GM19372 (cell line): ENCODE measurements around the gene DDX3X.

Experiments
- ATAC-seq: cut with Tn5 transposase; IDR thresholded peaks from one replicate; pipeline ENCODE4 v1.9.1; 2021; ENCODE audit warnings: mild to moderate bottlenecking, low read depth, moderate library complexity; ENCODE audit not compliant: unreplicated experiment

Gene DDX3X

DNA sequence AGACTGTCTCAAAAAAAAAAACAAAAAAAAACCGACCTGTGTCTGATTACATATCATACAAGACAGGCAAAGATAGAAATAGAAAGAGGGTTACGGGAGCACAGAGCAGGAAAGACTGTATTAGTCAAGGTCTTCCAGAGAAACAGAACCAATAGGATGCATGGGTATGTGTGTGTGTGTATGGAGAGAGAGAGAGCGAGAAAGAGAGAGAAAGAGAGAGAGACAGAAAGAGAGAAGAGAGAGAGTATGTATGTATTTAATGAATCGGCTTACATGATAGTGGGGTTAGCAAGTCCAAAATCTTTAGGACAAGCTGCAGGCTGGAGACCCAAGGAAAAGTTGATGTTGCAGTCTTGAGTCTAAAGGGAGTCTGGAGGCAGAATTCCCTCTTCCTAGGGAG, 7.5 kb upstream of the DDX3X start:
- ATAC-seq: no peak

DNA sequence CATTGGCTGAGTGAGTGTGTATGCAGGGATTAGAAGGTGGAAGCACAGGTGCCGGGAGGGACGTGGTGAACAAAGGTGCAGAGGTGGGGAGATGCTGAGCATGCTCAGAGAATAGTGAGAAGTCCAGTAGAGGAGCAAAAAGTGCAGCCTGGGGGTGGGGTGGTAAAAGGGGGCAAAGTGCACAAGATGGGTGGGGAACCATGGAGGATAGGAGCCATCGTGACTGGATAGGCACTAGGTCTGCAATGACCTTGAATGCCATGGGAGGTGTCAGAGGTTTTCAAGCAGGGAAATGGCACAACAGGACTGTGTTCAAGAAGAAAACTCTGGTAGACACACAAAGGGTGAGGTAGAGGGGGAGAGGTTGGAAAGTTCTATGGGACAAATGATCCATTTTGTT, 6.6 kb upstream of the DDX3X start:
- no peak for ATAC-seq

DNA sequence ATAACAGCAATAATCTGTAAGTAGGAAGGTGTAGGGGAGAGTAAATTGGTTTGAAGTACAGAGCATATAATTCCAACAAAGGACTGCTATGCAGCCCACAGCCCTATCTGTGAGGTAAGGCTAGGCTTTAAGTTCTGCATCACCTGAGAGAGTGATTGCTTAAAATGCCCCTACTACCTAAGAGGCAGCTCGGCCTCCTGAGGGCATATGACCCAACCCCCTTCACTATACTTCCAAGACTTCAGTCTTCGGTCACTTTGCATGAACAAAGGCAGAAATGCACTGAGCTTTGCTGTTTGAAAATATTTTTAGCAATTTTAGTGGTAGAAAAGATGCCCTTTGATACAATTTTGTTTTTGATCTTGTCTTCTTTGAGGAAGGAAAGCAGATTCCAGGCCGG, 4.9 kb upstream of the DDX3X start:
- no peak for ATAC-seq

DNA sequence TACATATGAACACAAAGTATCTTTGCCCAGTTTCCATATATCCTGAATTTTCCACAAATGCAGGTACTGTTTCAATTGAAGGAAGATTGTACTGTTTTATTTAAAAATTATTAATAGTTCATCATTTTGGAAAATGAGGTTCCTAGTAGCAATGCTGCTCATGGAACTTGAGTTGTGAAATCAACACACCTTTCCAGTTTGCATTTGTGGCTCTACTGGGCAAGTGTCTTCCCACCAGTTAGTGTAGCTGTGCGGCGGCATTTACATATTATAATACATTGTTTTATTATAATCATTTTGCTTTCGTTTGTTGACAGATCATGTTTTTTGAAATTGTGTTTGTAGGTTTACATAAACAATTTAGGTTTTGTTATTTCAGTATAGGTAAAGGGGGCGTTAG, 2.0 kb upstream of the DDX3X start:
- no peak for ATAC-seq

DNA sequence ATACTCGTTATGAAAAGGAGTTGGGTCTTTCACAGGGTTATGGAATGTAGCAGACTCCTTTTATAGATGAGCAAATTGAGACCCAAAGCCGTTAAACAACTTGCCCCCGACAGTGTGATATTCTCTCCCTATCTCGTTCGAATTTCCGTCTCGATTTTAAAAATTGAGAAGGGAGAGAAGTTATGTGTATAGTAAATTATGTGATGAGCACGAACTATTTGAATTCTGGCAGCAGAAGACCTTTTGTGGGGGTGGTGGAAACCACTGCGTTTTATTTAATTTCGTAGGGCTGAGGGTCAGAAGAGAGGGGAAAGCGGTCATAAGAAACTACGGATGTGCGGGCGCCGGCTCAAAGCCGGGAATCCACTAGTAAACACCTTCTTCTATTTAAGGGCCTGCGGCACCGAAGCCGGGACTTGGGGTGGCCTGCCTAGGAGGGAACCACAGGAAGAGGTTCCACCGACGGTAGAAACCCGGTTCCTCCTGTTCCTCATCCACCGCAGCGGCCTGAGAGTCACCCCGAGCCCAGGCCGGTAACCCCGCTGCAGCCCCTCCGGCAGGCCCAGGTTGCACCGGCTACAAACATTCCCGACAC, 1.5 kb upstream of the DDX3X start:
- ATAC-seq: no peak

DNA sequence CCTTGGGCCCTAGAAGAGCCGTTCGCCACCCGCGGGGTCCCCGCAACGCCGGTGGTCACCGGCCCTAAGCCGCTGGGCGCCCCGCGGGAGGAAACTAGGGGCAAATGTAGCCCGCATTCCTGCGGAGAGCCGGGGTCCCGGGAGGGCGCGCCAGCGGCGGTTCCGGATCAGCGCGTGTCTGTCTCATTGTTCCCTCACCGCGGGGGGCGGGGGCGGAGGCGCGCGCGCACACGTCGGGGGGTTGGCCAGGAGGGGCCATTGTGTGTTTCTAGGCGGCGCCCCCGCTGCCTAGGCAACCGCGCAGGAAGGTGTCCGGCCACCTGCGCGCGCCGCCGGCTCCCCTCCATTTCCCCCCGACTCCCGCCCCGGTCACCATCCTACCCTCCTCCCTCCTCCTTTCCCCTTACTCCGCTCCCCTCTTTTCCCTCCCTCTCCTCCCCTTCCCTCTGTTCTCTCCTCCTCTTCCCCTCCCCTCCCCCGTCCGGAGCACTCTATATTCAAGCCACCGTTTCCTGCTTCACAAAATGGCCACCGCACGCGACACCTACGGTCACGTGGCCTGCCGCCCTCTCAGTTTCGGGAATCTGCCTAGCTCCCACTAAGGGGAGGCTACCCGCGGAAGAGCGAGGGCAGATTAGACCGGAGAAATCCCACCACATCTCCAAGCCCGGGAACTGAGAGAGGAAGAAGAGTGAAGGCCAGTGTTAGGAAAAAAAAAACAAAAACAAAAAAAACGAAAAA, 789 bp upstream of the DDX3X start:
- no peak for ATAC-seq

DNA sequence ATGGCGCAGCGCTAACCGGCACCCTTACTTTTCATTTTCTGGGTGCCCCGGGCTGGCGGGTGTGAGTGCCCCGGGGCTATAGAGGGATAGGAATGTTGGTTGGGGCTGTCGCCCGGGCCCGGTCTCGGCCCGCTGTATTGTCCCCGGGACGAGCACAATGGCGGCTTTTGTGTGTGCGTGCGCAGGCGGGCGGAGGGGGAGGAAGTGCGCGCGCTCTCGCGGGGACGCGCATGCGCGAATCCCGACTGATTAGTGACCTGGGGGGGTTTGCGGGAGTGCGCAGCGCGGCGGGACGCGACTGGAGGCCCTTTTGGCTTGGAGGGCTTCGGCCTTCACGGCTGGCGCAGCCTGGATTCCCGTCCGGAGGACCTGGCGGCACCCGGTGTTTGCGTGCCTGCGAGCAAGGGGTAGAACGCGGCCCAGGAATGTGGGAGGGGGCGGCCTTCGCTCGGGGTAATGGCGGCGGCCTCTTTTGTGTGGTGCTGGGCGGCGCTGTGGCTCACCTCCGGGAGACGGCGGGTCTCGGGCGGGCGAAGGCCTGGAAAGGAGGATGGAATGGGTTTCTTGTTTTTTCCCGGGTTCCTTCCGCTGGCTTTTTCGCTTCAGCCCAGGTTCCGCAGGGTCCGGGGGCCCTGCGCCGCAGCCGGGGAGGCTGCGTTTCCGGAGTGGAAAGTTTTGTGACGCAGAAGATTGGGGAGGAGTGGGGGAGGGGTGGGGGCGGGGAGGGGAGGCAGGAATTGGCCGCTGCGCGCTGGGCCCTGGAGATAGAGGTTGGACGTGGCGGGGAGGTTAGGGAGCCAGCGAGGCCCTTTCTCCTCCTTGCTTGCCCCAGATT, 618 bp downstream of the DDX3X start:
- peak; percentile 25 for ATAC-seq

DNA sequence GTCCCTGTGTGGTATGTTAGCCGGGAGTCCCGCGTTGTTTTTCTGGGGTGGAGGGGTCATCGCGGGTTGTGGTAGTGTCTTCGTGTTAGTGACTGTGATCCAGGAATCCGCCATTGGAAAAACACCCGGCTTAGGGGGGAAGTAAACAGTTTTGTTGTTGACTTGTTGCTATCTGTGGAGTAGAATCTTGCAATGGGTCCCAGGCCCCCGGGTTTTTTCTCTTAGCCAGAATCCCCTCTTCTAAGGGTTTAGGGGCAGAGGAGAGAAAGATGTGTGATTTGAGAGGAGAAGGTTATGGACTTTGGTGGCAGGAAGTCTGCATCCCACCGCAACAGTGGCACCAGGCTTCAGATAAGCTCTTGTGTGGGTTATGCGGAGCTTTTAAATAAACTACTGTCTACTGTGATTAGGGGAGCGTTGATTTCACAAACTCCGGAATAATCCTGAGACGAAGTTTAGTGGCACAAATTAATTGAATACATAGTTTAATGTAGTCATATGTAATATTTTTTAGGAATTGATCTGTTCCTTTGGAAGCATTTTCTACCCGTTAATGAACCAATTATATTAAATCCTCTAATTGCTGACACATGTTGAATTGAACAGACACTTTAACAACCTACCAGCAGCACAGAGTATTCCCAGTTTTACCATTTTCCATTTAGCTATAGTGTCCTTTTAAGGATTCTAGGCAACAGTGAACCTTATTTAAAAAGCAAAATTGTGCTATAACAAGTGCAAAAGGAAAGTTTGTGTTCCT, 1.4 kb downstream of the DDX3X start:
- ATAC-seq: no peak

DNA sequence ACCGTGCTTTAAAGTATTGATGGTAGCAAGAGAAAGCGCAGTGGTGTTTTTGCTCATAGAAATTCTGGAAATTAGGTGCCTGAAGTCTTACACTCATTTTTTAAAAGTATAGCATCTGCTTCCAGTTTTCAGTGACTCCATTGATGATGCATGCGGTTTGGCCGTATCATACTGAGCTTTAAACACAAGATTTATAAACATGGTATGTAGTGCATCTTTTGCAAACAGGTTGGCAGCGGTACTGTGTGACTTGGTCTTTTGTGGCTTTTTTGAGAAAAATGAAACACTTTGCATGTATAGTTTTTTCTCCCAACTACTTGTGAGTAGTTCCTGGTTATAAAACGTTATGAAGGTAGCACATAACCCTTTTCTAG, 2.0 kb downstream of the DDX3X start:
- ATAC-seq: no peak

DNA sequence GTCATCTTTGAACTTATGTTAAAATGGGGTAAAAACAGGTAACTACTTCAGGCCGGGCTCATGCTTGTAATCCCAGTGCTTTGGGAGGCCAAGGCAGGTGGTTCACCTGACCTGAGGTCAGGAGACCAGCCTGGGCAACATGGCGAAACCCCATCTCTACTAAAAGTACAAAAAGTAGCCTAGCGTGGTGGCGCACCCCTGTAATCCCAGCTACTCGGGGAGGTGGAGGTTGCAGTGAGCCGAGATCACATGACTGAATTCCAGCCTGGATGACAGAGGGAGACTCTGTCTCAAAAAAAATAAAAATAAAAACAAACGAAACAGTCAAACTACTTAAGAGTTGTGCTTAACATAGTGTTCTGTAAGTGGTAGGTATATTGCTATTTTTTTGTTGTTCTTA, 2.5 kb downstream of the DDX3X start:
- ATAC-seq: no peak

DNA sequence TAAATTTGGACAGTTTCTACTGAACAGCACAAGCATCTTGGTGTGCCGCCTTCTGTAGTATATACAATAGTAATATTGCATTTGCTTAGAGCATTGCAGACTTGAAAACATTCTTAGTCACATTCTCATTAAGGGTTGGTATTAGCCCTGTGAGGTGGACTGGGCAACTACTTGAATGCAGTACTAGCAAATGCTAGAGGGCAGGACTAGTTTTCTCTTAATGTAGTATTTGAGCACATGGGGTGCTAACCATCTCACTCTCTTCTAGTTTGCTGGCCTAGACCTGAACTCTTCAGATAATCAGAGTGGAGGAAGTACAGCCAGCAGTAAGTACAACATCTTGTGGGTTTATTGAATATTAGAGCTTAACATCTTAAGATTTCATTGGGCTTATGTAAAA, 3.2 kb downstream of the DDX3X start:
- no peak for ATAC-seq

DNA sequence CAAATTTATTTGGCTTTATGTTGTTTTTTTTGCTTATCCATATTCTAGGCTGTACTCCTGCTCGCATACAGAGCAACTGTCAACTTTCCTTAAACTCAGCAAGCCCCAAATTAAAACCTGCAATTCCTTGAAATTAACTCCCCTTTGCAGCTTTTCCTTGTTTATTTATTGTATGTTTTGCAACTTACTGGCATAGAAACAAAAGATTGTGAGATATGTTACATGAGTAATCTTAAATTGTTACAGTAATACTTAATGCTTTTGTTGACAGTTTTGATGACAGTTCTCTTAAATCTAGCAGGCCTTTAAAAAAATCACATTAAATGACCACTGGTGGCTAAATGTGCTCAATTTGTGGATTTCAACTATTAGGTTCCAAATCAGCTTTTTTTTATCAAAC, 4.5 kb downstream of the DDX3X start:
- ATAC-seq: no peak

DNA sequence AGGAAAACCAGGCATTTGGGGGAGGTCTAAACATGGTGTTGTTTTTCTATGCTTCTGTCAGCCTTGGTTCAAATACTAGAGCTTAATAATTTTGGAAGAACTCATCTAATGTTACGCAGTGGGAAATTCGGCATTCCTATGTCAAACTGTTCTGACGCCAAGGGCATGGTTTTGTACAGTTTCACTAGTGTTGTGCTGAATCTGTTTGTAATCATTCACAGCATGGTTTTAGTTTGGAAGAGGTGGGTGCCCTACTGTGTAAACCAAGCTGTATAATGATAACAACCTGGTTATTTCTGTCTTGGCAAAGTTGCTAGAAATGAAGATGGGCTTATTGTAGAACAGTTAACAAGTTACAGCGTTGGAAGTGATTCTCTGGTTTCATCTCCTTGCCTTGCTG, 5.2 kb downstream of the DDX3X start:
- ATAC-seq: no peak

DNA sequence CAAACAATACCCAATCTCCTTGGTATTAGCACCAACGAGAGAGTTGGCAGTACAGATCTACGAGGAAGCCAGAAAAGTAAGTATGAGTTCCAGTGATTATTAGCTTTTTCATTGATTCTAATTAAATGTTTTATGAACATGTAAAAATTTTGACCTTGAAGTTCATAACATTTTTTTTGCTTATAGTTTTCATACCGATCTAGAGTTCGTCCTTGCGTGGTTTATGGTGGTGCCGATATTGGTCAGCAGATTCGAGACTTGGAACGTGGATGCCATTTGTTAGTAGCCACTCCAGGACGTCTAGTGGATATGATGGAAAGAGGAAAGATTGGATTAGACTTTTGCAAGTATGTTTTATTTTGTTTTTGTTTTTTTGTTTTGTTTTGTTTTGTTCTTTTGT, 10.1 kb downstream of the DDX3X start:
- ATAC-seq: no peak

DNA sequence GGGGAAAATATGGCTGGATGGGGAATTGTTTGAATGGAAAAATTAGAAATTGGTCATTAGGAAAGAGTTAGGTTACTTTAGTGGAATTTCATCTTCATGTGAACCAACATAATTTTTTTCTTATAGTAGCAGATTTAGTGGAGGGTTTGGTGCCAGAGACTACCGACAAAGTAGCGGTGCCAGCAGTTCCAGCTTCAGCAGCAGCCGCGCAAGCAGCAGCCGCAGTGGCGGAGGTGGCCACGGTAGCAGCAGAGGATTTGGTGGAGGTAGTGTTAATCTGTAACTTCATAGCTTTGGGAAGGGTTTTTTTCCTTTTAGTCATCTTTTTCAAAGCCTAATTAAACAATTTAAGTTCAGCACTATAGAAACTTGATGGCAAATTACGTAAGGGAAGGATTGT, 13.2 kb downstream of the DDX3X start:
- no peak for ATAC-seq

DNA sequence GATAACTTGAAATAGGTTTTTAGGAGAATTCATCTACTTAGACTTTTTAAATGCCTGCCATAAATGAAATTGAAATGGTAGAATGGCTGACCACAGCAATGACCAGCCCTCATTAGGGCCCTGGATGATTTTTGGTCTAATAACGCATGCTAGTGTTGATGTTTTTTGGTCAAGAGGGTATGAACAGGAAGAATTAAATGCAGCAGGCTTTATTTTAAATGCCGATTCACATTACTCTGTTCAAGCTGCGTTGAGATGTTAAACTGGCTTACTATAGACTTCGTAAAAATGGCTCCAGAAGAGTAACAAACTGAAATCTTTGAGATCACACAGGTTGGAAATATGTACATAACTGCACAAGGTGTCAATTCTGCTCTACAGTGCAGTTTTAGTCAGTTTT, 14.6 kb downstream of the DDX3X start:
- no peak for ATAC-seq

DNA sequence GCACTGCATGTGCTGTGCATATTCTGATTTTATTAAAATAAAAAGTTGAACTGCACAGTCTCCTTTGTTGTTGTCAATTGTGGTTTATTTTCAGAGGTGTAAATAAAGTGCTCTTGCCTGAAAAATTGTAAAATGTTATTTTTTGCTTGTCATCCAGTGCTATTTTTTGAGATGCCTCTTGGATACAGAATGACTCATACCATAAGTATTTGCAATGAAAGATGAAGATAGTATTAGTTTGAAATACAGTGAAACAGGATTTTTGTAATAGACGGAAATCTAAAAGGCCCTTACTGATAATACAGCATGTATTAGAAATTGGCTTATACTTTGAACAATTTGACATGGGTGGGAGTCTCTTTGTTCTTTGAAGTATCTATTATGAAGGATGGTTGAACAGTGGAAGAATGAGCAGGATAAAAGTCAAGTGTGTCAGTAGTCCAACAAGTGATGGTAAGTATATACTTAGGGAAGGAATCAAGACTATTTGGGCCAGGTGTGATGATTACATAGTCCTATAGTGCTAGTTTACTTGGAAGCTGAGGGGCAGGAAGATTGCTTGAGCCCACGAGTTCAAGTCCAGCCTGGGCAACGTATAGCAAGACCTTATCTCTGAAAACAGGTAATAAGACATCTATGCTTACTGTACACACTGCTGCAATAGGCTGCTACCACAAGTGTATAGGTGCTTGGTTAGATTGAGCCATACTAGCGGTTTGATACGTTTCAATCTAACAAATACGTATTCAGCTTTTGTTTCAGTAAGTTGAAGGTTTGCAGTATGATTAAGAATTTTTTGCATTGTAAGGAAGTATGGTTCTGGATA, 16.4 kb downstream of the DDX3X start:
- ATAC-seq: no peak

DNA sequence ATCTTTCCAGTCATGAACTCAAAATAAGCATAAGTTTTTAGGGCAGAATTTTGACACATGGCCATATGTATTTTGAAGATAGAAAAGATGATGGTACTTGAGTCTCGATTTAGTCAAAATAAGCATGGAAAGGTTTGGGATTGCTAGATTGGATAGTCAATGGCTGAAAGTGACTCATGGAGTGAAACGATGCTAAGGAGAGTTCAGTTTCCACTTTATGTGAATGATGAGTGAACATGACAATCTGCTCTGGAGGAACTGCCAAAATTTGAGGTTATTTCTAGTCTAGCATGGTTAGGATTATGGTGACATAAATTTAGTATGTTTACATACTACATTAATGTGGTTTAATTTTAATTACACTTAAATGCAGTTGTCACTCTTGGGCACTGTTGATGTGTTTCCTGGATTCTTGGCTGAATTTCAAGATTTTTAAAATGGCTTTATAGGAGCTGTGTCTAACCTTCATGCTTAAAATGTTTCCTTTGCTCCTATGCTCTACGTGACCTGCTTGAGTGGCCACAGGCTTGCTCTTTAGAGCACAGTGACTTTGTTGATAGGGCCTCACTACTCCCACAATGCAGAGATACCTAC, 17.1 kb downstream of the DDX3X start:
- no peak for ATAC-seq

DNA sequence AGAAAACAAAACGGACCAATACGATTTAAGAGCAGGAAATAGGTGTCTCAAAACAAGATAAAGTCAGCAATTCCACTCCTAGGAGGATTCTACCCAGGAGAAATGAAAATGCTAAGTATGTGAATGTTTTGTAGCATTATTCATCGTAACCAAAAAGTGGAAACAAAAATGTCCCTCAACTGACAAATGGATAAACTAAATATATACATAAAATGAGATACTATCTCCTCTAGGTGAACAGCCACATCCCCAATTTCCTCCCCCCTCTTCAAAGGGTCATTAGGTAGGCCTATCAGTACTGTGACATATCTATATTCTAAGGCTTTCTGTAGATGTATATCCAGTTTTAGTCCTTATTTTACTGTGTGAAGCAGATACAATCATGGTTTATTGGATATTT, 18.0 kb downstream of the DDX3X start:
- ATAC-seq: no peak

DNA sequence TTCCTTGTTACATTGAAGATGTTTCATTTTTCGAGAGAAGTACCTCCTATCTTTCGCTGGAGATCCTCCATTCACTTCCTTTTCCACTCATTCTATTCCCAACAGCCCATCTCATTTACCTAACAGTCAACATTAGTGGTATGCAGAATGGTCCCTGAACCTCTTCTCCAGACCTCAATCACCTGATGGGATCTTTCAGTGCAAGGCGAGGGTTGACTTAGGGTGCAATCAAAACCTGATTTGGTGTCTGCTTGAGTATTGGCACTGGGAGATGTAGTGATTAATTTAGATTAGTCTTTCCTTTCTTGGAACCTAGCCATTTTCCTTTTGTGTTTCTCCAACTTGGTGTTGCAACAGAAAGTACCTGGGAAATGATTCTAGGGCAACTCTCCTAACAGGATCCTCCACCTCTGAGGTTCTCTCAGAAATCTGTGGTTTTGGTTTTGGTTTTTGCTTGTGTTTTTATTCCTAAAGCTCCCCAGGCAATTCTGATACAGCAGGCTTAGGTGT, 18.4 kb downstream of the DDX3X start:
- no peak for ATAC-seq
